Measurements from ENCODE around the gene KIF1A. TPM values are rescaled to one million over a fixed set of nuclear protein-coding genes. Genes with fewer than 3 reads are reported as not detected.

KIF1A gene
- total RNA-seq, 1 donor, result not detected

DNA sequence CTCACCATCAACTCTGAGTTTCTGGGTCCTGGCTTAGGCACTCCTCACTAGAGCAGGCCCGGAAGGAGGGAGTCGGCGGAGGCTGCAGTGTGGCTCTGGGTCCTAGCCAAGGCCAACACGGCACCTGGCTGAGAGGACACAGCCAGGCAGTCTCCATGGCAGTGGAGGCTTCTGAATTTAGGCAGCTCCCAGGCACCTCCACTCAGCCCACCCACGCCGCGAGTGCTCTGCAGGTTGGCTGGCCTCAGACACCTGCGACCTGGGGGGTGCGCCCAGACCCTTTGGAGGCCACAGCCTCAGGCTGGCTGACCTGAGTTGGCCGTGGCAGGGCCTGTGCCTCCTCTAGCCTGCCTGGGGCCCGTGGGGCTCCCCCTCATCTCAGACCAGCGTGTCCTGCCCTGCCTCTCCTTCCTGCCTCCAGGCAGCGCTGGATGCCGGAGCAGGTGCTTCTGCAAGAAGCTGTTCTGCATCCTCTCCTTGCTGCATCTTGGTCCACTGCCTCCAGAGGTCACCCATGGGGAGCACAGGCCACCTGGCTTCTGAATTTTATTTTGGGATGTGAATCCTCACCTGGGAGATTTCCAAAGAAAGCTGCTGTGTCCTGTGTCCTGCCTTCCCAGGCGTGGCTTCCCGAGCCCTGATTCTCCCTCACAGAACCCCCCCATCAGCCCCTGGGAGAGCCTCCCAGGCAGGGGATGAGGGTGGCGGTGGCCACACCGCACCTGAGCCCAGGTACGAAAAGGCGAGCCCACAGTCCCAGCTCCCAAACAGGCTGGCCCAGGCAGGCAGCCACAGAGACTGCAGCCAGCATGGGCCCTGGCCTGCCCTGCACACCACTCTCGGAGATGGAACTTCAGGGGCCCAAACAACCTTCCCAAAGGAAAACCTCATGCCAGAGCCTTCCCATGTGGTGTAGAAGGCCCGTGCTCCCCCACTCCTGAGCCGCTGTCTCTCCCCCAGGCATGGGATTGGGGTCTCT is 105.0 kb downstream of the KIF1A start:
- peaks cover 12% of the 10 kb centered on the region for H3K27me3 ChIP-seq (ENCODE audit: insufficient read depth, low read length)
- no peak overlapping the region for H2AFZ ChIP-seq (ENCODE audit: low read length)
- H3K36me3 ChIP-seq (ENCODE audit: insufficient read depth, low read length), result no peaks in the 10 kb centered on the region
- DNase-seq (ENCODE audit: insufficient read length, low spot score, missing footprints), result no peak
- no peaks in the 10 kb centered on the region for H3K79me2 ChIP-seq (ENCODE audit: insufficient read depth, low read length)
- H4K20me1 ChIP-seq (ENCODE audit: insufficient read depth, low read length), result no peaks in the 10 kb centered on the region
- H3K9me3 ChIP-seq (ENCODE audit: low read depth, low read length), result no peaks in the 10 kb centered on the region
- no peak overlapping the region for H3K27ac ChIP-seq (ENCODE audit: low read depth, low read length)
- H3K4me3 ChIP-seq (ENCODE audit: insufficient read depth, low read length), result no peak overlapping the region
- TF ChIP-seq, protein P1, sequence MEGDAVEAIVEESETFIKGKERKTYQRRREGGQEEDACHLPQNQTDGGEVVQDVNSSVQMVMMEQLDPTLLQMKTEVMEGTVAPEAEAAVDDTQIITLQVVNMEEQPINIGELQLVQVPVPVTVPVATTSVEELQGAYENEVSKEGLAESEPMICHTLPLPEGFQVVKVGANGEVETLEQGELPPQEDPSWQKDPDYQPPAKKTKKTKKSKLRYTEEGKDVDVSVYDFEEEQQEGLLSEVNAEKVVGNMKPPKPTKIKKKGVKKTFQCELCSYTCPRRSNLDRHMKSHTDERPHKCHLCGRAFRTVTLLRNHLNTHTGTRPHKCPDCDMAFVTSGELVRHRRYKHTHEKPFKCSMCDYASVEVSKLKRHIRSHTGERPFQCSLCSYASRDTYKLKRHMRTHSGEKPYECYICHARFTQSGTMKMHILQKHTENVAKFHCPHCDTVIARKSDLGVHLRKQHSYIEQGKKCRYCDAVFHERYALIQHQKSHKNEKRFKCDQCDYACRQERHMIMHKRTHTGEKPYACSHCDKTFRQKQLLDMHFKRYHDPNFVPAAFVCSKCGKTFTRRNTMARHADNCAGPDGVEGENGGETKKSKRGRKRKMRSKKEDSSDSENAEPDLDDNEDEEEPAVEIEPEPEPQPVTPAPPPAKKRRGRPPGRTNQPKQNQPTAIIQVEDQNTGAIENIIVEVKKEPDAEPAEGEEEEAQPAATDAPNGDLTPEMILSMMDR (IDR thresholded peaks at IDR 0.05; ENCODE audit: extremely low read depth, low read depth, low read length), result no peak
- H3K4me1 ChIP-seq (ENCODE audit: insufficient read depth, low read length), result no peaks in the 10 kb centered on the region
- no peak overlapping the region for H3K4me2 ChIP-seq (ENCODE audit: insufficient read depth, low read length)

DNA sequence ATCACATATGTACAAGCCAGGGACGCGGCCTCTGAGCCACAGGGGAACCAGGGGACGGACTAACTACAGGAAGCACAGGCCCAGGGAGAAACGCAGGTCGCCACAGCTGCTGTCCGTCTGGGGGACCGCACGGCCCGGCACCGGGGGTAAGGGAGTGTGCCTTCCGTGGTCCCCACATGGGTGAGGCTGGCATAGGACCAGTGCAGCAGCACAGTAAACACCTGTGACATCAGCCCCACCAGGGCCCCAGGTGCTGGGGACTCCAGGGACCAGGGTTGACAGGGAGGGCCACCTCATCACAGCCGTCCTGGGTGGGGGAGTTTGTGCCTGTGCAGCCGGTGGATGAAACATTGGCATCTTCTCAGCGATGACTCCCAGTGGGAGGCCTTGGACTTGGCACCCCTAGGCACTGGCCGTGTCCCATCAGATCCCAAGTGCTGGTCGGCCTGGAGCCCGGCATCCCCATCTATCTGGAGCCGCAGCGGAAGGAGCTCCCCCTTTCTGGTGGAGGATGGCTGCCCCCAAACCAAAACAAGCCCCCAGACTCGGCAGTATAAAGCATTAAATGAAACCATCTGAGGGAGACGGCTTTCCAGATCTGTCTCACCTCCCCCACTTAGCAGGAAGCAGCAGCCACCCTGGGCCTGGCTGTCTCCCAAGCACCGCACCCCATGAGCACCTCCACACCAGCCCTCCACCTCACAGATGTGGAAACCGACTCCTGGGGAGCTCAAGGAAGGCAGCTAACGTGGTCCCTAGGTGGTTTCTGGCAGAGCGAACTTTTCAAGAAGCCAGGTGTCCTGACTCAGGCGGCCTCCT is 105.9 kb downstream of the KIF1A start:
- peaks cover 12% of the 10 kb centered on the region for H3K27me3 ChIP-seq (ENCODE audit: insufficient read depth, low read length)

DNA sequence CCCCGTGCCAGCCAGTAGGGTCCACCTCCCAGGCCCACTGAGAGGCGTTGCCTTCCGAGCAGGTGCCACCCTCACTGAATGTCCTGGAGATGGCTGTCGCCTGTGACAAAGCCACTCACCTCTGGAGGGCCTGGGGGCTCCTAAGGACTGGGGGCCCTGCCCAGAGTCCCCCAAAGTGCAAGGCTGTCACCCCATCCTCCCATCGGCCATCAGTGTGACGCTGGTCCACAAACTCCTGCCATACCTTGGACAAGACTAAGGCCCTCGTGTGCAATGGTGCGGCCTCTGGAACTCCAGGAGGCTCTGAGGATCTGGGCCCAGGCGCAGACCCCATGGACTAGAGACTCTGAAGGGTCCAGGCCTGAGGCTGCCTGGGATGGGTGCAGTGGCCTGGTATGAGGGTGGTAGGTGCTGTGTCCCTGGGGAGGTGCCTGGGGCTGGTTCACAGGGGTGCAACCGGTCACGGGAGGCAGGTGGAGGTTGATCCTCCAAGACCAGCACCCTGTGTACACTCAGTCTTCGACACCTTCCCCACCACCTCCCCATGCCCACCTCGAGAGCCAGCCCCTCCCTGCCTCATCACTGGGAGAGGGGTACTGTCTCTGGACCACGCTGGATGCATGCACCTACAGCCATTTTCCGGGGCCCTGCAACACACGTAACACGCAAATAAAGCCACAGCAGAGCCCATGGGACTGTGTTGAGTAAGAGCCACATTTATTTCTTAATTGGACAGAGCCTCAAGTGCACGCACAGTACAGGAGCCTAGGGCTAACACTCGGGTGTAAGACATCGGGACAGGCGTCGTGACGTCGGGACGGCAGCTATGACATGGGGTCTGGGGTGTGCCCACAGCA is 106.7 kb downstream of the KIF1A start:
- Histone ChIP-seq H3K27ac (ENCODE audit: low read depth, low read length) (no peak overlapping the region), H3K4me2 (ENCODE audit: insufficient read depth, low read length) (no peak overlapping the region), H4K20me1 (ENCODE audit: insufficient read depth, low read length) (no peaks in the 10 kb centered on the region), H3K79me2 (ENCODE audit: insufficient read depth, low read length) (no peaks in the 10 kb centered on the region), H3K4me3 (ENCODE audit: insufficient read depth, low read length) (no peak overlapping the region), H2AFZ (ENCODE audit: low read length) (no peak overlapping the region), H3K27me3 (ENCODE audit: insufficient read depth, low read length) (peaks cover 16% of the 10 kb centered on the region), H3K36me3 (ENCODE audit: insufficient read depth, low read length) (no peaks in the 10 kb centered on the region), H3K4me1 (ENCODE audit: insufficient read depth, low read length) (no peaks in the 10 kb centered on the region), H3K9me3 (ENCODE audit: low read depth, low read length) (no peaks in the 10 kb centered on the region)
- DNase-seq (ENCODE audit: insufficient read length, low spot score, missing footprints), result no peak
- TF ChIP-seq, protein P1 (IDR thresholded peaks at IDR 0.05; ENCODE audit: extremely low read depth, low read depth, low read length), result no peak

More for the DNA sequence above, 105.9 kb downstream of the KIF1A start:
- no peaks in the 10 kb centered on the region for H3K36me3 ChIP-seq (ENCODE audit: insufficient read depth, low read length)
- no peaks in the 10 kb centered on the region for H3K4me1 ChIP-seq (ENCODE audit: insufficient read depth, low read length)
- H3K4me3 ChIP-seq (ENCODE audit: insufficient read depth, low read length), result no peak overlapping the region
- TF ChIP-seq, protein P1 (IDR thresholded peaks at IDR 0.05; ENCODE audit: extremely low read depth, low read depth, low read length), result no peak
- no peak overlapping the region for H3K4me2 ChIP-seq (ENCODE audit: insufficient read depth, low read length)
- H3K79me2 ChIP-seq (ENCODE audit: insufficient read depth, low read length), result no peaks in the 10 kb centered on the region
- no peaks in the 10 kb centered on the region for H3K9me3 ChIP-seq (ENCODE audit: low read depth, low read length)
- no peak for DNase-seq (ENCODE audit: insufficient read length, low spot score, missing footprints)
- H2AFZ ChIP-seq (ENCODE audit: low read length), result no peak overlapping the region
- H4K20me1 ChIP-seq (ENCODE audit: insufficient read depth, low read length), result no peaks in the 10 kb centered on the region
- H3K27ac ChIP-seq (ENCODE audit: low read depth, low read length), result no peak overlapping the region

Data from osteoblast (primary cell).